Heart left ventricle (tissue), 16 donors: ENCODE data around the gene USP22. TPM values are rescaled to one million over a fixed set of nuclear protein-coding genes. Genes with fewer than 3 reads are reported as not detected.

Experiments used
- ATAC-seq, 4 donors: fragments of 200-7000 bp; cut with Tn5 transposase; one replicate each; pipeline ENCODE4 v1.9.1; 2020 to 2022; ENCODE audit warnings: moderate library complexity in 4 of 4, mild to moderate bottlenecking in 3 of 4, moderate number of reproducible peaks in 1 of 4
- DNase-seq, 5 donors: peaks; one replicate each; pipeline ENCODE4 v3.0.0-alpha.2; 2020
- H3K27ac ChIP-seq, 12 donors: fragments of 200-600 bp; sonication (generic) in 4 of 12; one replicate each; pipeline versions ENCODE4 v1.5.0 to v1.8.0; 2016 to 2022; ENCODE audit warnings: mild to moderate bottlenecking in 2 of 12
- H3K27me3 ChIP-seq, 9 donors: fragments of 200-600 bp; sonication (generic) in 2 of 9; one replicate each; pipeline versions ENCODE4 v1.5.1 to v1.8.0; 2016 to 2022; ENCODE audit warnings: mild to moderate bottlenecking in 3 of 9
- H3K36me3 ChIP-seq, 9 donors: fragments of 200-600 bp; sonication (generic) in 2 of 9; one replicate each; pipeline versions ENCODE4 v1.5.0 to v1.8.0; 2018 to 2022; ENCODE audit warnings: mild to moderate bottlenecking in 2 of 9
- H3K4me1 ChIP-seq, 12 donors: fragments of 200-600 bp; sonication (generic) in 4 of 12; one replicate each; pipeline versions ENCODE4 v1.5.0 to v1.8.0; 2016 to 2022; ENCODE audit warnings: mild to moderate bottlenecking in 3 of 12
- H3K4me3 ChIP-seq, 12 donors: fragments of 200-600 bp; sonication (generic) in 4 of 12; one replicate each; pipeline versions ENCODE4 v1.5.0 to v1.8.0; 2017 to 2022; ENCODE audit warnings: mild to moderate bottlenecking in 9 of 12, moderate library complexity in 4 of 12
- H3K9me3 ChIP-seq, 12 donors: fragments of 200-600 bp; sonication (generic) in 4 of 12; one replicate each; pipeline versions ENCODE4 v1.5.0 to v1.8.0; 2016 to 2022; ENCODE audit warnings: mild to moderate bottlenecking in 1 of 12
- POLR2A ChIP-seq, 2 donors: fragments of 450-650 bp; IDR thresholded peaks; one replicate each; pipeline ENCODE4 v1.6.1; 2017; ENCODE audit warnings: antibody characterized with exemption in 2 of 2, mild to moderate bottlenecking in 2 of 2, moderate library complexity in 2 of 2
- WGBS, 4 donors: extraction: QIAGEN DNeasy Blood & Tissue Kit in 2 of 4; methylation state at CpG; one replicate each; pipeline versions ENCODE4 v1.1.5 to v1.1.7; 2013 to 2018; 5-methylcytosine and 5-hydroxymethylcytosine counted together
- intact Hi-C, 10 donors: fragments of 100-400 bp; cut with DNase I; formaldehyde crosslinking; loops; one replicate each; pipeline versions ENCODE4 v1.11.1 to v1.14.2; 2022
- polyA plus RNA-seq, 2 donors: library from polyadenylated mRNA; stranded (reverse); fragments of 200-250 nt; gene quantifications; one replicate each; pipeline ENCODE4 v1.2.3, GENCODE V29; 2013
- total RNA-seq, 9 donors: library from RNA; depleted of rRNA in 2 of 9; stranded (reverse); fragments of >200 nt in 2 of 9; fragmentation: NEBNext Ultra II Directional in 3 of 9; extraction: Animal tissue kit (Norgen Biotek cat#: 25700) in 3 of 9; gene quantifications; one replicate each; pipeline versions ENCODE4 v1.1.0 to v1.2.4, GENCODE V29; 2016 to 2023
- TF ChIP-seq, protein P1 (sequence below), 12 donors: fragments of 200-600 bp; sonication (generic) in 4 of 12; IDR thresholded peaks; one replicate each; pipeline versions ENCODE4 v1.5.0 to v1.8.0; 2018 to 2022; ENCODE audit warnings: antibody characterized with exemption in 12 of 12, mild to moderate bottlenecking in 5 of 12
- donor health status: ischemic (EF 13 %, LVEDD 7.1; RV severe dilation, severe dysfunction).
- donor health status: healthy with polysubstance abuse.
- donor health status: DM: no; HTN: yes; CAD: no.
- donor health status: DM: no; HTN: no; CAD: no.
- donor health status: ischemic (EF 25% LVEDD 6.9; RV normal size, moderate dysfunction).
- donor health status: ischemic (EF 25% LVEDD 5.7; RV mildly dilated, moderate dysfunction).
- donor health status: healthy.
- donor health status: DM: yes; HTN: yes; CAD: no.
- donor health status: ischemic (EF 35%, LVEDD 5.7; RV mildly dilated, moderate dysfunction).
- donor health status: nonischemic (EF 11% LVEDD 7.7; RV severe dilation, severe dysfunction).
- donor health status: DM: yes; HTN: yes; CAD: no.
- donor health status: PGD.
- donor health status: ischemic (EF 29% LVEDD 5.4; RV normal size, mild dysfunction).
- donor health status: nonischemic (EF 23%, LVEDD 6.1; RV moderate dilation, normal function).

Gene USP22
- total and polyA plus RNA-seq, 11 donors, result 33.7 to 207 (median 169) TPM

DNA sequence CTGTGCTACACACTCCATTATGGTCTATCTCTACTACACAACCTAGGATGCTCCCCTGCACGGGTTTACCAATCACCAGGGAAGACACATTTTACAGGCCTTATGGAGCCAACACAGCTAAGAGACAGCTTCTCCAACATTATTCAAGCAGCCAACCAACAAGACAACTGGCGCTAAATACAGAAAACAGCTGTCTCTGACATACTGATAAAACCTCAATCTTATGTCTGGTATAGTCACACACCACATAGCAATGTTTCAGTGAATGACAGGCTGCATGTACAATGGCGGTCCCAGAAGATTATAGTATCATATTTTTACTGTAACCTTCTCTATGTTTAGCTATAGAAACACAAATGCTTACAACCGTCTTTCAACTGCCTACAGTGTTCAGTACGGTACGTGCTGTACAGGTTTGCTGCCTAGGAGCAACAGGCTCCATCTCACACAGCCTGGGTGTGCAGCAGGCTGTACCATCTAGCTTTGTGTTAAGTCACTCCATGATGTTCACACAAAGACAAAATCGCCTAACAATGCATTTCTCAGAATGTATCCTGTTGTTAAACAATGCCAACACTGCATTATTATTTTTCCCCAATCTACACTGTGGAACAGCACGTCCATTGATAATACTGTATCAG is 10.9 kb downstream of the USP22 start:
- ATAC-seq, result peak in 3 of 4 donors; percentile 13 to 54 (median 22)
- WGBS, 4 donors, result 38 to 49% (median 46%) methylated on average over 8 of the region's 8 CpGs
- peaks cover 0 to 30% (median 16%) of the 10 kb centered on the region in 9 donors for H3K36me3 ChIP-seq
- intact Hi-C loops, result no loop called here
- H3K27ac ChIP-seq, result peak overlapping the region in 1 of 12 donors; percentile 2
- no peak for DNase-seq
- no peaks in the 10 kb centered on the region for H3K9me3 ChIP-seq
- H3K4me1 ChIP-seq, result peaks cover 25 to 93% (median 86%) of the 10 kb centered on the region in 12 donors
- no peaks in the 10 kb centered on the region for H3K27me3 ChIP-seq
- no peak overlapping the region for H3K4me3 ChIP-seq
- TF ChIP-seq, protein P1, sequence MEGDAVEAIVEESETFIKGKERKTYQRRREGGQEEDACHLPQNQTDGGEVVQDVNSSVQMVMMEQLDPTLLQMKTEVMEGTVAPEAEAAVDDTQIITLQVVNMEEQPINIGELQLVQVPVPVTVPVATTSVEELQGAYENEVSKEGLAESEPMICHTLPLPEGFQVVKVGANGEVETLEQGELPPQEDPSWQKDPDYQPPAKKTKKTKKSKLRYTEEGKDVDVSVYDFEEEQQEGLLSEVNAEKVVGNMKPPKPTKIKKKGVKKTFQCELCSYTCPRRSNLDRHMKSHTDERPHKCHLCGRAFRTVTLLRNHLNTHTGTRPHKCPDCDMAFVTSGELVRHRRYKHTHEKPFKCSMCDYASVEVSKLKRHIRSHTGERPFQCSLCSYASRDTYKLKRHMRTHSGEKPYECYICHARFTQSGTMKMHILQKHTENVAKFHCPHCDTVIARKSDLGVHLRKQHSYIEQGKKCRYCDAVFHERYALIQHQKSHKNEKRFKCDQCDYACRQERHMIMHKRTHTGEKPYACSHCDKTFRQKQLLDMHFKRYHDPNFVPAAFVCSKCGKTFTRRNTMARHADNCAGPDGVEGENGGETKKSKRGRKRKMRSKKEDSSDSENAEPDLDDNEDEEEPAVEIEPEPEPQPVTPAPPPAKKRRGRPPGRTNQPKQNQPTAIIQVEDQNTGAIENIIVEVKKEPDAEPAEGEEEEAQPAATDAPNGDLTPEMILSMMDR (IDR thresholded peaks at IDR 0.05), result no peak
- no peak for TF ChIP-seq POLR2A (IDR thresholded peaks at IDR 0.05)

DNA sequence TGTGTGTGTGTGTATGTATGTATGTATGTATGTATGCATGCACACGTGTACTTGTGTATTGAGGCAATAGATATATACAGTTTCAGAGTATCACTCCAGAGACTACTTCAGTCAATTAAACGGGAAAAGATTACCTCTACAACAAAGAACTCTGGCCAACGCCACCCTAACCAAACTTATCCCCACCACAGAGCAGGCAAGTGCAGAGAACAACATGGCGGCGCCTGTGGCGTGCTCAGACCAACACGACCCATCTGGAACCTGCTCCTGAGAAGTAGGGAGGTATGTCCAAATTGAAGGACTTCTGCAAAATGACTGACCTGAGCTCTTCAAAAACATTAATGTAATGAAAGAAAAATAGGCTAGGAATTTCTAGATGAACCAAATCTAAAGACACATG is 12.4 kb downstream of the USP22 start:
- DNase-seq, result no peak
- Histone ChIP-seq H3K36me3 (peaks cover 0 to 45% (median 31%) of the 10 kb centered on the region in 9 donors), H3K4me1 (peaks cover 20 to 78% (median 72%) of the 10 kb centered on the region in 12 donors), H3K27me3 (no peaks in the 10 kb centered on the region), H3K27ac (no peak overlapping the region), H3K9me3 (no peaks in the 10 kb centered on the region), H3K4me3 (no peak overlapping the region)
- ATAC-seq, result no peak
- WGBS, 4 donors, result 71 to 78% (median 75%) methylated on average over 7 of the region's 7 CpGs
- intact Hi-C loops, result no loop called here
- TF ChIP-seq POLR2A (IDR thresholded peaks at IDR 0.05), result no peak
- TF ChIP-seq, protein P1 (IDR thresholded peaks at IDR 0.05), result no peak

DNA sequence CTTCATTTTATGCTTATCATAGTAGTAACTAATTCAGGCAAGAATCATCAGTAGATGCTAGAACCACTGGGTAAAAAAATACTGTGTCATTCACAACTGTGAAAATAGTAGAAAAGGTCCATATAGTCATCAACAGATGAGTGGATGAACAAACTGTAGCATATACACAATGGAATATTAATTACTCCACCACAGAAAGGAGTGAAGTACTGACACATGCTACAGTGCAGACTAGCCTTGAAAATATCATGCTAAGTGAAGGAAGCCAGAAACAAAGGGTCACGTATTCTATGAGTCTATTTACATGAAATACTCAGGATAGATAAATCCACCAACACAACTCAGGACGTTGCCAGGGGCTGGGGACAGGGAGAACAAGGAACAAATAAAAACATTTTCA is 13.3 kb downstream of the USP22 start:
- no peak overlapping the region for H3K4me3 ChIP-seq
- intact Hi-C loops, result no loop called here
- H3K27ac ChIP-seq, result peak overlapping the region in 2 of 12 donors; percentile 6 to 59
- no peaks in the 10 kb centered on the region for H3K27me3 ChIP-seq
- peaks cover 0 to 52% (median 37%) of the 10 kb centered on the region in 9 donors for H3K36me3 ChIP-seq
- DNase-seq (no peak), ATAC-seq (no peak)
- TF ChIP-seq, protein P1 (IDR thresholded peaks at IDR 0.05), result no peak
- no peak for TF ChIP-seq POLR2A (IDR thresholded peaks at IDR 0.05)
- H3K9me3 ChIP-seq, result no peaks in the 10 kb centered on the region
- H3K4me1 ChIP-seq, result peaks cover 19 to 78% (median 66%) of the 10 kb centered on the region in 12 donors
- WGBS, 4 donors, result 6 to 26% (median 12%) methylated on average over 2 of the region's 2 CpGs

- WGBS, 4 donors, result 31 to 38% (median 34%) methylated on average over 7 of the region's 7 CpGs
- peaks cover 0 to 57% (median 42%) of the 10 kb centered on the region in 9 donors for H3K36me3 ChIP-seq
- intact Hi-C loops, result no loop called here
- H3K4me3 ChIP-seq, result no peak overlapping the region
- no peaks in the 10 kb centered on the region for H3K27me3 ChIP-seq
- ATAC-seq, result peak in 1 of 4 donors; percentile 50
- no peak for DNase-seq
- H3K27ac ChIP-seq, result peak overlapping the region in 2 of 12 donors; percentile 28 to 59
- peaks cover 14 to 78% (median 65%) of the 10 kb centered on the region in 12 donors for H3K4me1 ChIP-seq
- TF ChIP-seq POLR2A (IDR thresholded peaks at IDR 0.05), result no peak
- TF ChIP-seq, protein P1 (IDR thresholded peaks at IDR 0.05), result no peak
- H3K9me3 ChIP-seq, result no peaks in the 10 kb centered on the region
Measured at GRCh38 chr17:21029036-21029435, 13.8 kb downstream of the USP22 start.
